ENCODE data around the gene LYAR. TPM values are rescaled to one million over a fixed set of nuclear protein-coding genes. Genes with fewer than 3 reads are reported as not detected.
A peak's percentile ranks its signal among the peaks of the same experiment; 100 is the strongest.

Gene LYAR
- total and polyA plus RNA-seq, 2 of the 13 experiments (the other 11 are each of a cell fraction or from before 2014, with no cell fraction given), result 7.8 to 94.2 TPM

DNA sequence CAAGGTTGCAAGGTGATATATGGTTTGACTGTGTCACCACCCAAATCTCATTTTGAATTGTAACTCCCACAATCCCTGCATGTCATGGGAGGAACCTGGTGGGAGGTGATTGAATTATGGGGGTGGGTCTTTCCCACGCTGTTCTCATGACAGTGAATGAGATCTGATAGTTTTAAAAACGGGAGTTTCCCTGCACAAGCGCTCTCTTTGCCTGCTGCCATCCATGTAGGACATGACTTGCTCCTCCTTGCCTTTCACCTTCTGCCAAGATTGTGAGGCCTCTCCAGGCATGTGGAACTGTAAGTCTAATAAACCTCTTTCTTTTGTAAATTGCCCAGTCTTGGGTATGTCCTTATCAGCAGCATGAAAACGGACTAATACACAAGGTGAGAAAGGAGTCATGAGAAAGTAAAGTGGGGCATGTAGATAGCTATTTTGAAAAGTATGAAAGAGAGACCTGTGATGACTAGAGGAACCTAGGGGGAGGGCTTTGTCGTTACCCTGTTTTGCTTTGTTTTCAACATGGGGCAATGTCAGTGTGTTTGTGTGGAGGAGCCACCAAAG lies 6.4 kb upstream of the LYAR start:
- peaks cover 13% of the 10 kb centered on the region for H3K4me1 ChIP-seq (ENCODE audit: insufficient read depth, low read length)
- ChIA-PET CTCF (ENCODE audit: low intra/inter-chr PET ratio, low total read pairs) (no interaction called here), POLR2A (no interaction called here)
- in situ Hi-C loops (cut with HindIII; ENCODE audit: extremely low pct_ligation_motif_present, low pct_unique_long_range_greater_than_20kb) (no loop called here), intact Hi-C loops (cut with micrococcal nuclease; ENCODE audit: unreplicated experiment) (no loop called here)
- DNase-seq (ENCODE audit: low spot score) (no peak), FAIRE-seq (no peak), ATAC-seq (no peak)
- no peak overlapping the region for H3K4me3 ChIP-seq (replicated peaks in 1 of 3; ENCODE audit: insufficient read depth in 1 of 3, low read depth in 2 of 3, low read length in 3 of 3)
- peaks cover 27% of the 10 kb centered on the region for H3K79me2 ChIP-seq (ENCODE audit: insufficient read depth, low read length)
- peaks cover 2 to 4% of the 10 kb centered on the region in 2 experiments; a peak in 2 of 5 replicates for H3K36me3 ChIP-seq (replicated peaks in 1 of 2; ENCODE audit: control insufficient read depth in 1 of 2, insufficient read depth in 2 of 2, low read length in 2 of 2)
- H3K4me2 ChIP-seq (ENCODE audit: low read depth, low read length), result no peak overlapping the region
- H2AFZ ChIP-seq (ENCODE audit: low read length), result no peak overlapping the region
- 100% methylated on average over 5 of the region's 5 CpGs for WGBS (ENCODE audit: low lambda C conversion rate)
- BruUV-seq (replicated peaks), result no TSS peak
- H3K9me3 ChIP-seq (ENCODE audit: low read length), result no peaks in the 10 kb centered on the region
- no peaks in the 10 kb centered on the region for H3K27me3 ChIP-seq (ENCODE audit: control insufficient read depth in 1 of 2, insufficient read depth in 2 of 2, low read length in 2 of 2)
- H3K27ac ChIP-seq (ENCODE audit: extremely low read length, insufficient read depth, low read length), result no peak overlapping the region
- no peaks in the 10 kb centered on the region for H4K20me1 ChIP-seq (ENCODE audit: insufficient read depth, low read length)
- TF ChIP-seq ZNF431 (CRISPR knock-in tag; IDR thresholded peaks at IDR 0.05; ENCODE audit: borderline replicate concordance, low read depth) (0 out of 2 replicates have a peak, but pooled peaks have one; percentile 54), SNAPC2 (CRISPR knock-in tag; IDR thresholded peaks at IDR 0.05) (no peak)
- no peak overlapping the region for H3K9ac ChIP-seq (ENCODE audit: insufficient read depth, low read depth, low read length)

- no peak for FAIRE-seq
- no peak for ATAC-seq
- Histone ChIP-seq H3K4me2 (ENCODE audit: low read depth, low read length) (no peak overlapping the region), H3K9ac (ENCODE audit: insufficient read depth, low read depth, low read length) (no peak overlapping the region), H3K27me3 (ENCODE audit: control insufficient read depth in 1 of 2, insufficient read depth in 2 of 2, low read length in 2 of 2) (no peaks in the 10 kb centered on the region; a peak in 1 of 5 replicates), H3K9me3 (ENCODE audit: low read length) (no peaks in the 10 kb centered on the region), H2AFZ (ENCODE audit: low read length) (no peak overlapping the region), H3K36me3 (replicated peaks in 1 of 2; ENCODE audit: control insufficient read depth in 1 of 2, insufficient read depth in 2 of 2, low read length in 2 of 2) (peaks cover 0 to 2% of the 10 kb centered on the region in 2 experiments; a peak in 1 of 5 replicates), H4K20me1 (ENCODE audit: insufficient read depth, low read length) (peaks cover 3% of the 10 kb centered on the region; the same call in 1 of the 2 replicates), H3K27ac (ENCODE audit: extremely low read length, insufficient read depth, low read length) (no peak overlapping the region), H3K79me2 (ENCODE audit: insufficient read depth, low read length) (peaks cover 53% of the 10 kb centered on the region), H3K4me1 (ENCODE audit: insufficient read depth, low read length) (peaks cover 25% of the 10 kb centered on the region), H3K4me3 (replicated peaks in 1 of 3; ENCODE audit: insufficient read depth in 1 of 3, low read depth in 2 of 3, low read length in 3 of 3) (no peak overlapping the region)
- ChIA-PET POLR2A (no interaction called here), CTCF (ENCODE audit: low intra/inter-chr PET ratio, low total read pairs) (no interaction called here)
- in situ Hi-C loops (cut with HindIII; ENCODE audit: extremely low pct_ligation_motif_present, low pct_unique_long_range_greater_than_20kb) (loop anchor here (5.0 kb wide), 2 partner anchors 34 to 36 kb away; no protein-coding TSS in a partner anchor), intact Hi-C loops (cut with micrococcal nuclease; ENCODE audit: unreplicated experiment) (no loop called here)
- no TSS peak for BruUV-seq (replicated peaks)
- no peak for DNase-seq (ENCODE audit: low spot score)
- TF ChIP-seq THAP8 (CRISPR knock-in tag; IDR thresholded peaks at IDR 0.05; ENCODE audit: borderline replicate concordance), result no peak
- TF ChIP-seq ZNF589 (CRISPR knock-in tag; conservative IDR thresholded peaks at IDR 0.05), result no peak
- no peak for TF ChIP-seq DMAP1 (CRISPR knock-in tag; IDR thresholded peaks at IDR 0.05)
- TF ChIP-seq JUND (CRISPR knock-in tag; IDR thresholded peaks at IDR 0.05), result no peak
- WGBS (ENCODE audit: low lambda C conversion rate), result 92% methylated on average over 3 of the region's 3 CpGs
These were observed 3.3 kb upstream of the LYAR start for GRCh38 chr4:4293279-4293678.

Measured in HepG2 (cell line).